Measurements from ENCODE around the gene SLC22A7.

The SLC22A7 gene, protein sequence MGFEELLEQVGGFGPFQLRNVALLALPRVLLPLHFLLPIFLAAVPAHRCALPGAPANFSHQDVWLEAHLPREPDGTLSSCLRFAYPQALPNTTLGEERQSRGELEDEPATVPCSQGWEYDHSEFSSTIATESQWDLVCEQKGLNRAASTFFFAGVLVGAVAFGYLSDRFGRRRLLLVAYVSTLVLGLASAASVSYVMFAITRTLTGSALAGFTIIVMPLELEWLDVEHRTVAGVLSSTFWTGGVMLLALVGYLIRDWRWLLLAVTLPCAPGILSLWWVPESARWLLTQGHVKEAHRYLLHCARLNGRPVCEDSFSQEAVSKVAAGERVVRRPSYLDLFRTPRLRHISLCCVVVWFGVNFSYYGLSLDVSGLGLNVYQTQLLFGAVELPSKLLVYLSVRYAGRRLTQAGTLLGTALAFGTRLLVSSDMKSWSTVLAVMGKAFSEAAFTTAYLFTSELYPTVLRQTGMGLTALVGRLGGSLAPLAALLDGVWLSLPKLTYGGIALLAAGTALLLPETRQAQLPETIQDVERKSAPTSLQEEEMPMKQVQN

DNA sequence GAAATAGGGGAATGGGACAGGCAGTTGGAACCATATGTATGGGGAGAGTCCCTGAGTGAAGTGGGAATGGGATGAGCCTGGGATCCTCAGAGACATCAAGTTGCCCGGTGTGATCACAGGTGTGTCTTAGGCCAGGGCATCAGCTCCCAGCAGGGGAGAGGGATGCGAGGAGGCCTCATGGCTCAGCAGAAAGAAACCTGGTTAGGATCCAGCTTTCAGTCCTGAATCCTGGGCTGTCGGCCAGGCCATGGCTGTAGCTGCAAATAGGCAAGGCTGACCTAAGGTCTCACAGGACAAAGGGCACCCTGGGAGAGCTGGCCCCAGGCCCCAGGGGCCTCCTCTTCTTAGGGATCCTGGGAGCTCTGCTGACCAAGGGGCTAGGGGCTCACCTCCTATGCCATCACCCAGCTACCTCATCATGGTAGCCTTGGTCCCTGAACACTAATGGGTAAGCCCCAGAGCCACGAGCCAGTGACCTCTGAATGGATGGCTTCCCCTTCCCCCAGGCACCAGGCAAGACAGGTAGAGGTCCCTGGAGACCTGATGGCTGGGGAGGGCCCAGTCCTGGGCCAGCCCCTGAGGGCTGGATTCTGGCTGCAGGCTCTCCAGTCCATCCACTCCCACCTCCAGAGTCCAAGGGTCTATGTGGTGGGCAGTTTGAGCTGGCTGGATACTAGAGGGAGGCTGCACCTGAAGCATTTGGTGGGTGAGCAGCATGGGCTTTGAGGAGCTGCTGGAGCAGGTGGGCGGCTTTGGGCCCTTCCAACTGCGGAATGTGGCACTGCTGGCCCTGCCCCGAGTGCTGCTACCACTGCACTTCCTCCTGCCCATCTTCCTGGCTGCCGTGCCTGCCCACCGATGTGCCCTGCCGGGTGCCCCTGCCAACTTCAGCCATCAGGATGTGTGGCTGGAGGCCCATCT, at the start of gene SLC22A7:
Gene SLC22A7 (plus strand): TSS at position 617 of the 921 bp plus-strand sequence. CDS start 99 bp downstream, at position 716.
- no peak for DNase-seq

DNA sequence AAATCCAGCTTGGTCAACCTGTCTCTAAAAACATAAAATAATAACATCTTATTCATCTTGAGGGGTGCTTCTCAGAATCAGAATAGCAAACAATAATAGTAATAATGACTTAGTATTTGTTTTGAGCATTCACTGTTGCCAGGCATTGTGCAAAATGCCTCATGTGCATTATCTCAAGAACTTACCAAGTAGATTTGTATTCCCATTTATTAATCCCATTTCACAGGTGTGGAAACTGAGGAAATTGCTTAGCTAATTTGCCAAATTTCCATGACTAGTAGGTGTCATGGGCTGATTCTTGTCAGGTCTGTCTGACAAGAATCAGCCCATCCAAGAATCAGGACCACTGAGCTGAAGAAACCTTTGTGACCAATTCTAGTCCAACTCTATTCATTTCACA, 49.3 kb upstream of the SLC22A7 start:
- DNase-seq = no peak

DNA sequence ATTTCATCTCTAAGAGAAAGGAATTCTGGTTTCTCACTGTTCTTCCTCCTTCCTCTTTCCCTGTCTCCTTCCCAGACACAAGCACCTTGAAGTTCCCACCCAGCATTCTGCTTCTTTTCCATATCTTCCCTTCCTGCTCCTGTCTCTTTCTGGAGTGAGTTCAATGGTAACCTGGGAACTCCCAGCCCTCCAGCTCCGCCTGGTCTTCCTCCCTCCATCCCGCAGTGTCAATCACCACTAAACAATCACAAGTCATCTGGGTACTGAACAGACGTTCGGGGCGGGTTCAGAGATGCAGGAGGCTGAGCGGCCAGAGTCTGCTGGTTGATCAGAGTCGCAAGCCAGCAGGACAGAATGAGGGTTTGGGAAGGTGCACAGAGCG, 47.1 kb upstream of the SLC22A7 start:
- DNase-seq = peak; percentile 88

DNA sequence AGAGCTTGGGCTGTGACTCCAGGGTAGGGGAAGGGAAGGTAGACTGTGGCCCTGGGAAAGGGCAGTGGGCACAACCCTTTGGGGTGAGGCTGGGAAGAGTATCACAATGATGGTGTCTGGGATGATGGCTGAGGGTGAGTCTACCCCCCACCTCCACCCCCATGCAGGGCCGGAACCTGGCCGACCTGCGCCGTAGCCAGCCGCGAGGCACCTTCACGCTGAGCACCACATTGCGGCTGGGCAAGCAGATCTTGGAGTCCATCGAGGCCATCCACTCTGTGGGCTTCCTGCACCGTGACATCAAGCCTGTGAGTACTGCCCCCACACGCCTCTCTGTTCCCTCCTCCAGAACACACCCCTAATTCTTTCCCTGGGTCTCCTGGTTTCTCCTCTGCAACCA, 44.7 kb upstream of the SLC22A7 start:
- DNase-seq = no peak

DNA sequence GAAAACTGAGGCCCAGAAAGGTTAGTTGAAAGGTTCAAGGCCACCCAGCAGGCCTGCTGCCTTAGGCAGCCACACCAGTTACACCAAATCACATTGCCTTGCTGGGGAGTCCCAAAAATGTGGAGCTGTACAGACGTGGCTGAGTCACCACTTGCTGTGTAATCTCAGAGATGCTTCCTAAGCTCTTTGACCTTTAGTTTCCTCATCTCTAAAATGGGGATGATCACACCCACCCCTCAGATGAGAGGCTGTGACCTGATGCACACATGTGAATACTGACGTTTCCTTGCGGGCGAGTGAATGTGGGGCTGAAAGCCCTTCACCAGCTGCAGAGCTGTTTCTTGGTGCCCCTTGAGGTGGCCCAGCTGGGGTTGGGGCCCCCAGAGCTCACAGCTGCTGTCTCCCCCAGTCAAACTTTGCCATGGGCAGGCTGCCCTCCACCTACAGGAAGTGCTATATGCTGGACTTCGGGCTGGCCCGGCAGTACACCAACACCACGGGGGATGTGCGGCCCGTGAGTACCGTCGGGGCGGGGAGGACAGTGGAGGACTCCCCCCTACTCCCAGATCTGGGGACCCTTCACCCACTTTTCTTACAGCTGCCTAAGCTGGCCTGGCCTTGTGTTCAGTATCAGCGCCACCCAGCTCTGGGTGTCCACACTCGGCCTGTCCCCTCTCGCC, 43.8 kb upstream of the SLC22A7 start:
- no peak for DNase-seq

DNA sequence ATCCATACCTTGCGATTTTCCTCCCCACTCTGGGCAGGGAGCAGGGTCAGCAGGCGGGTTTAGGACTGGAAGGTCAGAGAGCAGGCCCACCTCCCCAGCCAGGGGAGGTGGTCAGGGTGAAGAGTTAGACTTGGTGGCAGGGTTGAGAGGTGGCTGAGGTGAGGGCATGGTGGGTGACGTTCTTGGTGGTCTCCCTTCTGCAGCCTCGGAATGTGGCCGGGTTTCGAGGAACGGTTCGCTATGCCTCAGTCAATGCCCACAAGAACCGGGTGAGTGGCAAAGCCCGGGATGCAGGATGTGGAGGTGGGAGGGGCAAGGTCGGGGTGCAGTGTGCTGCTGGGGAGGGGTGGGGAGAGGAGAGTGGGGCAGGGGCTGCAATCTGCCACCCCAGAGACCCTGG, 43.2 kb upstream of the SLC22A7 start:
- DNase-seq = no peak

DNA sequence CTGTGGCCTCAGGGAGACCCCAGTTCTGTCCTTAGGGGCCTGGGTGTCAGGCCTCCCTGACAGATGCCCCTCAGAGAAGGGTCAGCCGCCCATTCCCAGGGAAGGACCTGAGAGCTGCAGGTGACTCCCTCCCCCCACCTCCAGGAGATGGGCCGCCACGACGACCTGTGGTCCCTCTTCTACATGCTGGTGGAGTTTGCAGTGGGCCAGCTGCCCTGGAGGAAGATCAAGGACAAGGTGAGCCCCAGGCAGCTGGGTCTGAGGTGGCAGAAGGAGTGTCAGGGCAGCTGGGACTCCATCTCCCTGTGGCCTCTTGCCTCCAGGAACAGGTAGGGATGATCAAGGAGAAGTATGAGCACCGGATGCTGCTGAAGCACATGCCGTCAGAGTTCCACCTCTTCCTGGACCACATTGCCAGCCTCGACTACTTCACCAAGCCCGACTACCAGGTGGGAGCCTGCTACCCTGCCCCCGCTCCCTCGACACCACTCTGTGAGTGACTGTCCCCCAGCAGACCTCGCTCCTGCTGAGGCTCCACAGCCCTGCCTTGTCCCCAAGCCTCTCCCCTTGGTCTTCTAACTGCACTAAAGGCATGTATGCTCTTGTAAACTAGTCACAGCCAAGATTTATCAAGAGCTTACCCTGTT, 42.5 kb upstream of the SLC22A7 start:
- DNase-seq = no peak

DNA sequence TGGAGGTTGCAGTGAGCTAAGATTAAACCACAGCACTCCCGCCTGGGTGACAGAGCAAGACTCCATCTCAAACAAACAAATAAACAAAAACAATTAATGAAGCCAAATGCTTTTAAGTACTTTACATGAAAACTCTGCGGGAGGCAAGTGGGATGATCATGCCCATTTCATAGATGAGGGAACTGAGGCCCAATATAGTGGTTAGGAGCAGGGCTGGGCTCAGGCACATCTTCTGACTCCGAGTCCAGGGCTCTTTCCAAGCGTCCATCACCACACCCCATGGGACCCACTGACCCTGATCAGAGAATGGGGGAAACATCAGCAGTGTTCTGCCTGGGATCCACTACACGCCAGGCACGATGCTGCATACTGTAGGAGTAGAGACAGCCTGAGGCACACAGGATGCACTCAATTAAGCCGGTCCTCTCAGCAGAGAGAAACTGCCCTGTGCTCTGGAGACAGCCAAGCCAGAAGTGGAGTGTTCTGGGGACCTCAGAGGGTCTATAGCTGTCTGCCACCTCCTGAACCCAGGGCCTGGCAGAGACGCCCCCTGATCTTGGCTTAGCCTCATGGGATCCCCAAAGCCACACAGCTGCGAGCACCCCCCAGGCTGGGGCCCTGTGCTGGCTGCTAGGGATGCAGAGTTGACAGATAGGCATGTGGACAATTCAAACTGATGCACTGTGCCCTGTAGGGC, 41.2 kb upstream of the SLC22A7 start:
- DNase-seq = no peak

DNA sequence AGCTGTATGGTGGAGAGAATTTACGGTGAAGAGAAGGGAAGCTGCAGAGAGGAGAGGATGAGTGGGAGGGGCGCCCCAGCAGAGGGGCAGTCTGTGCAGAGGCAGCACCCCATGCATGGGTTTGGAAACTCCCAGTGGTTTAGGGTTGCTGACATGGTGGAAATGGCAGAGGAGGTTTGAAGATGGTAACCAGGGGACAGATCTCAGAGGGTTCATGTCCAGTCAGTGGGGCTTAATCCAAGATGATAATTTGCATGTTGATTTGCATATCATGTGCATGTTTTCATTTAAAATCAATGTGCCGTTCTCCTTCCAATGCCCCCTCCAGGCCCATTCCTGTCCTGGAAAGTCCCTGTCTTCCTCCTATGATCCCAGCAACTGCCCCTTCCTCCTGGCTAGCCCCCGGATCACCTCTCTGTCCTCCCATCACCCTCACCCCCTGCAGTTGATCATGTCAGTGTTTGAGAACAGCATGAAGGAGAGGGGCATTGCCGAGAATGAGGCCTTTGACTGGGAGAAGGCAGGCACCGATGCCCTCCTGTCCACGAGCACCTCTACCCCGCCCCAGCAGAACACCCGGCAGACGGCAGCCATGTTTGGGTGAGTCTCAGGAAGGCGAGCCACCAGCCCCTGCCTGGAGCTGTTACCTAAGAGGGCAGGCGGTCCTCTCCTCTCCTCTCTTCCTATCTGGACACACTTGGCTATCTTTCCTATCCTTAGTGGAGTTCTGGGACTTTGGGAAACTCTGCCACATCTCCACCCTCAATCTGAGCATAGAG, 40.5 kb upstream of the SLC22A7 start:
- DNase-seq = no peak

DNA sequence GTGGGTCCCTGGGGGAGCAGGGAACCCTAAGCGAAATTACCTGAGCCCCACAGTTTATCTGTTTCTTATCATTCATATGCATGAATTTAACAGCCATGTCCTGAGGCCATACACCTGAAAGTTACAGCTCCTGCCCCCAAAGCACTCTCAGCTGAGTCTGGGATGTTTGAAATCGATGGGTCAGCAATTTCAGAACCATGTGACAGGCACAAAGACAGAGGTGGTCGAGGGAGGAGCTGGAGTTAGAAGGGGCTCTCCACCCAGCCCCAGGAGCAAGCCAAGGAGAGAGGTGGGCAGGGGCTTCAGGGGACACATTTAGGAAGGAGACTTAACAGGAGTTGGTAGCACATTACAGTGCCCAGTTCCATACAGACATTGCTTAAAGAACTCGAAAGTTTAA, 39.9 kb upstream of the SLC22A7 start:
- DNase-seq = no peak

DNA sequence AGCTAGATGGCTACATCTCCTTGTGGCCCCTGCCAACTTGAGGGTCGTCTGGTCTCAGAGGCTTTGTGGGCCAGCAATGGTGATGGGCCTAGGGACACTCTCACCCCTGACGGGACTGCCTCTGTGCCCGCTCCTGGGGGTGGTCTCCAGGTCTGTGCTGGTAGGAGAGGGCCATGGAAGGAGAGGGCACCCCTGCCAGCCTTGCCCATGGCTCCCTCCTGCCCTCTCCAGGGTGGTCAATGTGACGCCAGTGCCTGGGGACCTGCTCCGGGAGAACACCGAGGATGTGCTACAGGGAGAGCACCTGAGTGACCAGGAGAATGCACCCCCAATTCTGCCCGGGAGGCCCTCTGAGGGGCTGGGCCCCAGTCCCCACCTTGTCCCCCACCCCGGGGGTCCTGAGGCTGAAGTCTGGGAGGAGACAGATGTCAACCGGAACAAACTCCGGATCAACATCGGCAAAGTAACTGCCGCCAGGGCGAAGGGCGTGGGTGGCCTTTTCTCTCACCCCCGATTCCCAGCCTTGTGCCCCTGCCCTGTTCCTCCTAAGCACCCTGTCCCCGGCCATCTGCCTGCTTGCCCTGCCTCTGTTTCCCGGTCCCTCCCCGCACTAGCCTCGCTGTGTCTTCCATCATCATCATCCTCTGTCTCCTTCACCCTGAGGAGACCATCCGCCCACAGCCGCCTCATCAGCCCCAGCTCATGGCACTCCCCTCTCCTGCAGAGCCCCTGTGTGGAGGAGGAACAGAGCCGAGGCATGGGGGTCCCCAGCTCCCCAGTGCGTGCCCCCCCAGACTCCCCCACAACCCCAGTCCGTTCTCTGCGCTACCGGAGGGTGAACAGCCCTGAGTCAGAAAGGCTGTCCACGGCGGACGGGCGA, 39.0 kb upstream of the SLC22A7 start:
- no peak for DNase-seq

DNA sequence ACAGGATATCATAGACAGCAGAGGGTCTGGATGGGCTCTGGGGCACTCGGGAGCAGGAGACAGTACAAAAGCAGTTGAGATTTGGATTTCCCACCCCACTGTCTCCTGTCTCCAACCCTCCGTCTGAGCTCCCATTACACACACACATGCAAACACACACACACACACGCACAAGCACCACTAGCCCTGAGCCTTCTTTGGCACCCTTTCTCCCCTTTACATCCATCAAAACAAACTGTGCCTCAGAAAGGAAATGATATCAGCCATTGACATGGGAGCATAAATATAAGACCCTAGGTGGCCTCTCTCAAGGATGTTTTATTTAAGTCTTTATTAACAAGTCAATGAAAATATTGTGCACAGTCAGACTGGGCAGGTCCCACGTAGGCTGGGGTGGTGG, 37.3 kb upstream of the SLC22A7 start:
- no peak for DNase-seq

DNA sequence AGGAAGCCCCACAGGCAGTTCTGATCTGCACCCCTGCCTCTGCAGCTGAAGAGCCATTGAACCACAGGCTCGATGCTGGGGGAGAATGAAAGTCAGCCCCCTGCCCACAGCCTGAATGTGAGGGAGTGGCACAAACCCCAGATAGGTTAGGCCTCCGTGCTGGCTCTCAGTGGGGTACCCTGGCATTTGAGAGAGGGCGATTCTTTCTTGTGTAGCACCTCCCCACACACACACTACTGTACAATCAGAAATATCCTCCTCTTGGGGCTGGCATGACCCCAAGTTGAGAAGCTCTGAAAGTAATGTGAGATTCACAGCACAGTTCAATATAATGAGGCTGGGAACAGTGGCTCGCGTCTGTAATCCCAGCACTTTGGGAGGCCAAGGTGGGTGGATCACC, 36.9 kb upstream of the SLC22A7 start:
- no peak for DNase-seq

DNA sequence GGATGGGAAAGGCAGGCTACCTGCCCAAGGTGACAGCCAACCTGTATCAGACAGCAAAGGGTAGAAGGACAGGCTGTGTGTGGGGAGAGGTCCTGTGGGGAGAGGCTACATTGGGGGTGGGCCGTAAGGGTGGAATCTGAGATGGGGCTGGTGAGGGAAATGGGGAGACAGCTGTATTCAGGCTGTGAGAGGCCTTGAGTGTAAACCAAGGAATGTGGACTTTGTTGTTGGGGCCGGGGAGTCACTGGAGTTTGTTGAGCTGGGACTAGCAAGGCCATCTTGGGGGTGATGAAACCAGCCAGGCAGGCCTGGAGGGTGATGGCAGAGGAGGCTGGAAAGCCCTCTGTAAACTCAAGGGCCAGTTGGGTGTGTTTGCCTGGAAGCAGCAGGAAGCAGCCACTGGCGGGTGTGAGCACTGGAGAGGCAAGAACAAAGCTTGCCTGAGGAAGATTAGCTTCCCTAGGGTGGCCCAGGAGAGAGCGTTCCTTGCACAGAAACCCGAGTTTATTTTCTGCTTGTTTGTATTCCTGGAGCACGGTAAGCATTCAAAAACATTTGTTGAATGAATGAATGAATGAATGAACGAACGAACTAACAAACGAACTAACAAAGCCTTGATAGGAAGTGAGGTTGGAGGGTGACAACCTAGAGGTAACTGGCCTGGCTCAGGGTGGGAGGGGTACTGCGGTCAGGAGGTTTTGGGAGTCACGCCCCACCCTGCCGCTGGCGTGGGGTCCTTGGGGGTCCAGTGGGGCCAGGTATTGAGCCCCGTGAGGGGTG, 35.9 kb upstream of the SLC22A7 start:
- DNase-seq = no peak

DNA sequence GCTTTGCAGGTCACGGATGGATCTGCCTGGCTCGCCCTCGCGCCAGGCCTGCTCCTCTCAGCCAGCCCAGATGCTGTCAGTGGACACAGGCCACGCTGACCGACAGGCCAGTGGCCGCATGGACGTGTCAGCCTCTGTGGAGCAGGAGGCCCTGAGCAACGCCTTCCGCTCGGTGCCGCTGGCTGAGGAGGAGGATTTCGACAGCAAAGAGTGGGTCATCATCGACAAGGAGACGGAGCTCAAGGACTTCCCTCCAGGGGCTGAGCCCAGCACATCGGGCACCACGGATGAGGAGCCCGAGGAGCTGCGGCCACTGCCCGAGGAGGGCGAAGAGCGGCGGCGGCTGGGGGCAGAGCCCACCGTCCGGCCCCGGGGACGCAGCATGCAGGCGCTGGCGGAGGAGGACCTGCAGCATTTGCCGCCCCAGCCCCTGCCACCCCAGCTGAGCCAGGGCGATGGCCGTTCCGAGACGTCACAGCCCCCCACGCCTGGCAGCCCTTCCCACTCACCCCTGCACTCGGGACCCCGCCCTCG, 35.2 kb upstream of the SLC22A7 start:
- DNase-seq = no peak

DNA sequence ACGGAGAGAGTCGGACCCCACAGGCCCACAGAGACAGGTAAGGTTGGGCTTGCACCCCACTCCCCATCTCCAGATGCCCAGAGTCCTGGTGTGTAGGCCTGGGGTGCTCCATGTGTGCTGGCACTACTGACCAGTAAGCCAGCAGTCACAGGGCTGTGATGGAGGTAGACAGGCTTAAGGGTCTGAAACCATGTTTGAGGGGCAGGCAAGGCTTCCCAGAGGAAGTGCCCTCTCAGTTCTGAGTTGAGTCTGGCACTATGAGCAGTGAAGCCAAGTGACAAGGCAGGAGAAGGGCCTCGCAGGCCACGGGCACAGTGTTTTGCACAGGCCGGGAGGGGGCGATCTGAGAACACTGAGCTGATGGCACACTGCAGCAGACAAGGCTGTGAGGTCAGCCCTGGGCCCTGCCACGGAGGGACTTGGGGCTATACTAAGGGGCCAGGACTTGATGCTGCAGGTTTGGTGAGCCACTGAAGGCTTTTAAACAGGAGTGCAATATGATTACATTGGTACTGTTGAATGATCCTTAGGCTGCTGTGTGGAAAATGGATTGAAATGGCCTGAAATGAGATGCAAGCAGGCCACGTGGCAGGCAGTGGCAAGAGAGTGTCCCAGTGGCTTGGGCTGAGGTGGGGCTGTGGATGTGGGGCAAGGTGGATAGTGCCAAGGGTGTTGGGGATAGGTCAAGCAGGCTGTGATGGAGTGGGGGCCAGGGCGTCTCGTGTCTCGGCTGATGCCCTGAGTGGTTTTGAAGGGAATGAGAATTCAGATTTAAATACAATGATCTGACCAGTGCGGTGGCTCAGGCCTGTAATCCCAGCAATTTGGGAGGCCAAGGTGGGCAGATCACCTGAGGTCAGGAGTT, 34.5 kb upstream of the SLC22A7 start:
- DNase-seq = peak; percentile 86

DNA sequence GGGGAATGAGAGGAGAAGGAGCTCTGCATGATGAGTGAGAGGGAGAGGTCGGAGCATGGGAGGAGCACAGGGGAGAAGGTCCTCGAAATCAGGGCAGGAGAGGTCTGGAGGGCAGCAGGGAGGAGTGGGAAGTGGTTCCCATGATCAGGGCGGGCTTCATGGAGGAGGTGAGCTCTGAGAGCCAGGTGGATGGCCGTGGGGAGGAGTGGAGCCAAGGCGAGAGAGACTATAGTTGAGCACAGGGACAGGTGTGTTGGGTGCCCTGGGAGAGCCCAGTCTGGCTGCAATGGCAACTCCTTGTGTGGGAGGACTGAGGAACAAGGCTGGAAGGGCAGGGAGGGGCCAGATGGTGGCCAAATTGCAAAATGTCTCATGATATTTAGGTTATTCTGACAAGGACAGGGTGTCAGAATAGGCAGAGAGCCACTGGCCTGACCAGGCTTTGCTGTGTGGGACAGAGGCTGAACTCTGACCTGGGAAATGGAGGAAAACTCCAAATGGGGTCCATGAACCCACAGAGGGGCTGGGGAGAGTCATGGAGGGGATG, 33.4 kb upstream of the SLC22A7 start:
- no peak for DNase-seq

DNA sequence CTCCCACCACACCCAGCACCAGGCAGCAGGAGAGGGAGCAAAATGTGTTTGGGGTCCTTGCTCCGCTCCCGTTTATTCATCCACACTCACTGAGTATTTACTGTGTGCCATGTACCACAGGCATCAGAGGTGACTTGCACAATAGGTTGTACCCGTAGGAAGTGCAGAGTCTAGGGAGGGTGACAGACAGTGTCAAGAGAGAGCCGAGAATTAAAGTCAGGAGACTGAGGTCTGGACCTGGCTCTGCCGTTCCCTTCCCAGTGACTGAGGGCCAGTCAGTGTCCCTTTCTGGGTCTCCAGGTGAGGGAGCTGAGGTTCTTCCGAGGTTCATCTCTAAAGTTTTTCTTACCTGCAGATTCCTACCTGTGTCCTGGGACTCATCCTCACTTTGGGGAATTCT, 32.5 kb upstream of the SLC22A7 start:
- DNase-seq = no peak

Data from NCI-H82 (cell line).